CD4-positive, alpha-beta memory T cell (primary cell): ENCODE data around the gene APBB3. TPM values are rescaled to one million over a fixed set of nuclear protein-coding genes. Genes with fewer than 3 reads are reported as not detected.

Source experiments
- CTCF ChIA-PET: fragments of 350-600 bp; sonication (Branson Sonifier 250); formaldehyde crosslinking; loops from one replicate; lab custom pipeline; 2021; ENCODE audit warnings: inconsistent platforms; ENCODE audit not compliant: partially characterized antibody; lab: Charles Lee
- POLR2A ChIA-PET: fragments of 350-600 bp; sonication (Branson Sonifier 250); formaldehyde crosslinking; loops from one replicate; lab custom pipeline; 2021; ENCODE audit not compliant: partially characterized antibody; lab: Charles Lee
- DNase-seq, 5 donors: peaks; one replicate each; pipeline versions ENCODE4 v3.0.0 to v3.0.0-alpha.2; 2020 to 2022; ENCODE audit warnings: mixed read lengths in 1 of 5
- H3K27ac ChIP-seq: one replicate; pipeline ENCODE4 v1.7.0; 2013; ENCODE audit warnings: low read depth, low read length
- H3K27me3 ChIP-seq: 2 replicates; pipeline ENCODE4 v1.7.0; 2013; ENCODE audit warnings: mild to moderate bottlenecking, low read length, moderate library complexity; ENCODE audit not compliant: insufficient read depth
- H3K36me3 ChIP-seq: 2 replicates; pipeline ENCODE4 v1.7.0; 2013; ENCODE audit warnings: mild to moderate bottlenecking, low read length, moderate library complexity; ENCODE audit not compliant: insufficient read depth
- H3K4me1 ChIP-seq: 2 replicates; pipeline ENCODE4 v1.7.0; 2013; ENCODE audit warnings: mild to moderate bottlenecking, low read length, moderate library complexity; ENCODE audit not compliant: insufficient read depth
- H3K4me3 ChIP-seq, 2 donors: one replicate each; pipeline ENCODE4 v1.7.0; 2013; ENCODE audit warnings: low read length in 2 of 2, mild to moderate bottlenecking in 1 of 2
- H3K9me3 ChIP-seq, 2 donors: one replicate each; pipeline ENCODE4 v1.7.0; 2013; ENCODE audit warnings: low read length in 2 of 2, control low read depth in 1 of 2; ENCODE audit not compliant: control insufficient read depth in 1 of 2
- H3K27ac Mint-ChIP-seq, 7 donors: one replicate each; pipeline ENCODE4 v1.8.0; 2020 to 2021; ENCODE audit warnings: mixed read lengths in 7 of 7, mild to moderate bottlenecking in 6 of 7, inconsistent platforms in 3 of 7, moderate library complexity in 3 of 7
- H3K27me3 Mint-ChIP-seq, 2 donors: one replicate each; pipeline ENCODE4 v1.8.0; 2020 to 2021; ENCODE audit warnings: mixed read lengths in 2 of 2
- H3K36me3 Mint-ChIP-seq, 2 donors: one replicate each; pipeline ENCODE4 v1.8.0; 2020 to 2021; ENCODE audit warnings: mixed read lengths in 2 of 2, inconsistent platforms in 1 of 2, mild to moderate bottlenecking in 1 of 2
- H3K4me1 Mint-ChIP-seq, 4 donors: one replicate each; pipeline ENCODE4 v1.8.0; 2020 to 2021; ENCODE audit warnings: mixed read lengths in 4 of 4, mild to moderate bottlenecking in 1 of 4
- H3K4me3 Mint-ChIP-seq, 8 donors: one replicate each; pipeline ENCODE4 v1.8.0; 2020 to 2021; ENCODE audit warnings: mixed read lengths in 8 of 8, mild to moderate bottlenecking in 7 of 8, moderate library complexity in 6 of 8, inconsistent platforms in 3 of 8
- H3K9me3 Mint-ChIP-seq, 8 donors: one replicate each; pipeline ENCODE4 v1.8.0; 2020 to 2021; ENCODE audit warnings: mixed read lengths in 8 of 8, mild to moderate bottlenecking in 5 of 8, inconsistent platforms in 3 of 8, moderate library complexity in 1 of 8
- intact Hi-C: fragments of 100-400 bp; cut with micrococcal nuclease; formaldehyde crosslinking; loops from one replicate; pipeline ENCODE4 v1.15.1; 2023
- polyA plus RNA-seq, 2 donors: library from polyadenylated mRNA; unstranded; fragments of 300-500 nt; fragmentation: Illumina TruSeq; gene quantifications; one replicate each; pipeline ENCODE4 v1.2.3, GENCODE V29; 2021
- total RNA-seq, 2 experiments: library from RNA; stranded (reverse); gene quantifications; one replicate each; pipeline ENCODE4 v1.2.3, GENCODE V29; 2021

The APBB3 gene
- total and polyA plus RNA-seq, 4 experiments from 2014 or later, result 2.1 to 75.4 (median 38.9) TPM

GRCh38 chr5:140569197-140569596, 4.8 kb upstream of the APBB3 start:
- Mint-ChIP-seq H3K4me3 (peak overlapping the region; percentile 76 to 91 (median 81)), H3K27me3 (no peaks in the 10 kb centered on the region), H3K4me1 (peaks cover 24 to 60% (median 45%) of the 10 kb centered on the region in 4 donors), H3K9me3 (no peaks in the 10 kb centered on the region), H3K36me3 (peaks cover 25 to 49% of the 10 kb centered on the region in 2 donors), H3K27ac (peak overlapping the region; percentile 97 to 99 (median 98))
- CTCF ChIA-PET, result interaction anchor here (0.7 to 2.6 kb wide), 4 partner anchors 12 to 69 kb away, joined by 3 to 8 read pairs (median 4); partner anchors contain the start of genes EIF4EBP3 and SRA1
- Histone ChIP-seq H3K36me3 (peaks cover 15% of the 10 kb centered on the region), H3K27ac (peak overlapping the region; percentile 77), H3K4me3 (peak overlapping the region in 1 of 2 donors; percentile 23), H3K27me3 (no peaks in the 10 kb centered on the region), H3K4me1 (peaks cover 37% of the 10 kb centered on the region), H3K9me3 (no peaks in the 10 kb centered on the region)
- POLR2A ChIA-PET, result interaction anchor here (0.9 to 1.9 kb wide), 9 partner anchors 11 to 167 kb away, joined by 3 to 8 read pairs (median 4); partner anchors contain the start of genes EIF4EBP3, HARS1, HARS2 and IK
- intact Hi-C loops, result loop anchor here (10.0 kb wide), 1 partner anchor 1066 kb away; the partner anchor contains the start of genes HDAC3 and RELL2
- peak in 1 of 5 donors; percentile 26 for DNase-seq

- H3K9me3 ChIP-seq, result no peaks in the 10 kb centered on the region
- H3K27me3 Mint-ChIP-seq, result no peaks in the 10 kb centered on the region
- H3K27me3 ChIP-seq, result no peaks in the 10 kb centered on the region
- H3K4me1 ChIP-seq, result peaks cover 43% of the 10 kb centered on the region
- ChIA-PET CTCF (interaction anchor here (0.7 to 1.2 kb wide), 3 partner anchors 11 to 70 kb away, joined by 3 to 4 read pairs (median 3); partner anchors contain the start of gene SRA1), POLR2A (interaction anchor here (1.1 to 1.9 kb wide), 6 partner anchors 11 to 166 kb away, joined by 3 to 7 read pairs (median 5); partner anchors contain the start of genes EIF4EBP3, IK and SRA1)
- H3K36me3 Mint-ChIP-seq, result peaks cover 25 to 52% of the 10 kb centered on the region in 2 donors
- H3K4me3 ChIP-seq, result peak overlapping the region in 1 of 2 donors; percentile 23
- peak overlapping the region; percentile 97 to 99 (median 98) for H3K27ac Mint-ChIP-seq
- peak overlapping the region; percentile 77 for H3K27ac ChIP-seq
- H3K9me3 Mint-ChIP-seq, result no peaks in the 10 kb centered on the region
- peak overlapping the region in 7 of 8 donors; percentile 76 to 91 (median 81) for H3K4me3 Mint-ChIP-seq
- H3K36me3 ChIP-seq, result peaks cover 15% of the 10 kb centered on the region
- DNase-seq, result no peak
- intact Hi-C loops, result loop anchor here (10.0 kb wide), 1 partner anchor 1066 kb away; the partner anchor contains the start of genes HDAC3 and RELL2
- peaks cover 28 to 65% (median 49%) of the 10 kb centered on the region in 4 donors for H3K4me1 Mint-ChIP-seq
These were observed 4.2 kb upstream of the APBB3 start for GRCh38 chr5:140568443-140569063.

DNA sequence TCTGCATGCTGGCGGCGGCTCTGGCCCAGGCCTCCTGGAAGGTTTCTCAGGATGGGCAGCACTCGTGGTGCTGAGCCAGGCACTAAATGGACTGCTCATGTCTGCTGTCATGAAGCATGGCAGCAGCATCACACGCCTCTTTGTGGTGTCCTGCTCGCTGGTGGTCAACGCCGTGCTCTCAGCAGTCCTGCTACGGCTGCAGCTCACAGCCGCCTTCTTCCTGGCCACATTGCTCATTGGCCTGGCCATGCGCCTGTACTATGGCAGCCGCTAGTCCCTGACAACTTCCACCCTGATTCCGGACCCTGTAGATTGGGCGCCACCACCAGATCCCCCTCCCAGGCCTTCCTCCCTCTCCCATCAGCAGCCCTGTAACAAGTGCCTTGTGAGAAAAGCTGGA, 3.5 kb upstream of the APBB3 start:
- CTCF ChIA-PET, result interaction anchor here (1.1 to 1.6 kb wide), 2 partner anchors 20 to 66 kb away, joined by 3 read pairs; partner anchors contain the start of gene EIF4EBP3
- H3K4me1 Mint-ChIP-seq, result peaks cover 30 to 72% (median 53%) of the 10 kb centered on the region in 4 donors

DNA sequence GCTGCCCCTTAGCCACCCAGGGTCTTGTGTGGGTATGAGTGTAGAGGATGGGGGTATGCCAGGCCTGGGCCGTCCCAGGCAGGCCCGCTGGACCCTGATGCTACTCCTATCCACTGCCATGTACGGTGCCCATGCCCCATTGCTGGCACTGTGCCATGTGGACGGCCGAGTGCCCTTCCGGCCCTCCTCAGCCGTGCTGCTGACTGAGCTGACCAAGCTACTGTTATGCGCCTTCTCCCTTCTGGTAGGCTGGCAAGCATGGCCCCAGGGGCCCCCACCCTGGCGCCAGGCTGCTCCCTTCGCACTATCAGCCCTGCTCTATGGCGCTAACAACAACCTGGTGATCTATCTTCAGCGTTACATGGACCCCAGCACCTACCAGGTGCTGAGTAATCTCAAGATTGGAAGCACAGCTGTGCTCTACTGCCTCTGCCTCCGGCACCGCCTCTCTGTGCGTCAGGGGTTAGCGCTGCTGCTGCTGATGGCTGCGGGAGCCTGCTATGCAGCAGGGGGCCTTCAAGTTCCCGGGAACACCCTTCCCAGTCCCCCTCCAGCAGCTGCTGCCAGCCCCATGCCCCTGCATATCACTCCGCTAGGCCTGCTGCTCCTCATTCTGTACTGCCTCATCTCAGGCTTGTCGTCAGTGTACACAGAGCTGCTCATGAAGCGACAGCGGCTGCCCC, 2.9 kb upstream of the APBB3 start:
- peak overlapping the region in 5 of 8 donors; percentile 10 to 35 (median 20) for H3K4me3 Mint-ChIP-seq
- peaks cover 48% of the 10 kb centered on the region for H3K4me1 ChIP-seq
- no peak overlapping the region for H3K27ac ChIP-seq
- peaks cover 34 to 77% (median 58%) of the 10 kb centered on the region in 4 donors for H3K4me1 Mint-ChIP-seq
- no peak for DNase-seq
- ChIA-PET CTCF (interaction anchor here (1.6 kb wide), 1 partner anchor 20 kb away, joined by 3 read pairs; the partner anchor contains the start of gene EIF4EBP3), POLR2A (interaction anchor here (2.0 kb wide), 3 partner anchors 10 to 166 kb away, joined by 7 to 12 read pairs (median 9); partner anchors contain the start of genes ANKHD1, HARS1, HARS2 and SRA1)
- intact Hi-C loops, result loop anchor here (10.0 kb wide), 1 partner anchor 1068 kb away; the partner anchor contains the start of genes HDAC3 and RELL2
- peaks cover 20 to 49% of the 10 kb centered on the region in 2 donors for H3K36me3 Mint-ChIP-seq
- no peak overlapping the region for H3K4me3 ChIP-seq
- no peaks in the 10 kb centered on the region for H3K27me3 Mint-ChIP-seq
- no peaks in the 10 kb centered on the region for H3K9me3 ChIP-seq
- peaks cover 15% of the 10 kb centered on the region for H3K36me3 ChIP-seq
- H3K27me3 ChIP-seq, result no peaks in the 10 kb centered on the region
- peak overlapping the region in 3 of 7 donors; percentile 68 to 91 (median 89) for H3K27ac Mint-ChIP-seq
- no peaks in the 10 kb centered on the region for H3K9me3 Mint-ChIP-seq

More for the DNA sequence above, 3.5 kb upstream of the APBB3 start:
- Mint-ChIP-seq H3K27me3 (no peaks in the 10 kb centered on the region), H3K4me3 (peak overlapping the region in 1 of 8 donors; percentile 35), H3K36me3 (peaks cover 20 to 49% of the 10 kb centered on the region in 2 donors), H3K27ac (peak overlapping the region in 6 of 7 donors; percentile 62 to 99 (median 98)), H3K9me3 (no peaks in the 10 kb centered on the region)
- peaks cover 48% of the 10 kb centered on the region for H3K4me1 ChIP-seq
- no peaks in the 10 kb centered on the region for H3K9me3 ChIP-seq
- POLR2A ChIA-PET, result interaction anchor here (1.1 to 2.0 kb wide), 4 partner anchors 11 to 166 kb away, joined by 3 to 9 read pairs (median 6); partner anchors contain the start of genes ANKHD1, IK and SRA1
- H3K36me3 ChIP-seq, result peaks cover 15% of the 10 kb centered on the region
- H3K4me3 ChIP-seq, result no peak overlapping the region
- intact Hi-C loops, result loop anchor here (10.0 kb wide), 1 partner anchor 1067 kb away; the partner anchor contains the start of genes HDAC3 and RELL2
- H3K27ac ChIP-seq, result no peak overlapping the region
- no peaks in the 10 kb centered on the region for H3K27me3 ChIP-seq
- no peak for DNase-seq

DNA sequence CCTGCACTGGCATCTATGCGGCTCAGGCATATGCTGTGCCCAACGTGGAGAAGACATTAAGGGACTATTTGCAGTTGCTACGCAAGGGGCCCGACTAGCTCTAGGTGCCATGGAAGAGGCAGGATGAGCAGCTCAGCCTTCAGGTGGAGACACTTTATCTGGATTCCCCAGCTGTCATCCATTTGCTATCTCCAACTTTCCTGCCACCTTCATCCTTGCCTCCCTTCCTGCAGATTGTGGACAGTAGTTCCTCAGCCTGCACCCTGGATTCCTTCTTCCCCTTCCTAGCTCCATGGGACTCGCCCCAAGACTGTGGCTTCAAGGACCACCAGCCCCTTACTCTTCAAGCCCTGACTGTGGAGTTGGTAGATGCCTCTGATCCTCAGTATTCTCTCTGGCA, 2.3 kb upstream of the APBB3 start:
- H3K4me1 Mint-ChIP-seq, result peaks cover 34 to 77% (median 59%) of the 10 kb centered on the region in 4 donors
- peak overlapping the region in 4 of 8 donors; percentile 10 to 25 (median 22) for H3K4me3 Mint-ChIP-seq
- Histone ChIP-seq H3K4me3 (no peak overlapping the region), H3K27me3 (no peaks in the 10 kb centered on the region), H3K9me3 (no peaks in the 10 kb centered on the region), H3K36me3 (peaks cover 15% of the 10 kb centered on the region), H3K27ac (no peak overlapping the region), H3K4me1 (peaks cover 48% of the 10 kb centered on the region)
- H3K36me3 Mint-ChIP-seq, result peaks cover 20 to 49% of the 10 kb centered on the region in 2 donors
- ChIA-PET POLR2A (interaction anchor here (2.0 to 5.4 kb wide), 6 partner anchors 10 to 165 kb away, joined by 7 to 40 read pairs (median 16); partner anchors contain the start of genes ANKHD1, CD14, HARS1 and HARS2), CTCF (interaction anchor here (1.6 kb wide), 2 partner anchors 19 to 68 kb away, joined by 3 to 5 read pairs; partner anchors contain the start of gene EIF4EBP3)
- intact Hi-C loops, result loop anchor here (10.0 kb wide), 1 partner anchor 1068 kb away; the partner anchor contains the start of genes HDAC3 and RELL2
- H3K9me3 Mint-ChIP-seq, result no peaks in the 10 kb centered on the region
- H3K27ac Mint-ChIP-seq, result peak overlapping the region in 5 of 7 donors; percentile 23 to 91 (median 60)
- no peak for DNase-seq
- no peaks in the 10 kb centered on the region for H3K27me3 Mint-ChIP-seq

DNA sequence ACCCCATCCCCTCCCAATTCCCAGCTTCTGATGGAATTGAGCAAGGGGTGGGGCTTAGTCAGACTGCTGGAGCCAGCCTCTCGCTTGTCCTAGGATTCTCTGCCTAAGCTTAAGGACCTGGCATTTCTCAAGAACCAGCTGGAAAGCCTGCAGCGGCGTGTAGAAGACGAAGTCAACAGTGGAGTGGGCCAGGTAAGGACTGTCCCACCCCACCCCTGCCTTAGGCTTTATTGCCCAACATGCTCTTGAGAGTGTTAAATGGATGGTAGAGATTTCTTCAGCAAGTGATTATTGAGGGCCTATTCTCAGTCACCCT, 1.3 kb upstream of the APBB3 start:
- Mint-ChIP-seq H3K4me1 (peaks cover 34 to 77% (median 59%) of the 10 kb centered on the region in 4 donors), H3K36me3 (peaks cover 24 to 51% of the 10 kb centered on the region in 2 donors), H3K9me3 (no peaks in the 10 kb centered on the region), H3K27me3 (no peaks in the 10 kb centered on the region), H3K4me3 (peak overlapping the region in 7 of 8 donors; percentile 91 to 99 (median 95)), H3K27ac (peak overlapping the region; percentile 91 to 100 (median 98))
- H3K9me3 ChIP-seq, result no peaks in the 10 kb centered on the region
- H3K36me3 ChIP-seq, result peaks cover 15% of the 10 kb centered on the region
- H3K4me1 ChIP-seq, result peaks cover 48% of the 10 kb centered on the region
- ChIA-PET POLR2A (interaction anchor here (0.6 to 5.4 kb wide), 12 partner anchors 8 to 164 kb away, joined by 3 to 54 read pairs (median 16); partner anchors contain the start of genes ANKHD1, CD14, EIF4EBP3 and HARS1), CTCF (interaction anchor here (0.5 to 2.4 kb wide), 4 partner anchors 18 to 202 kb away, joined by 3 to 13 read pairs (median 4); partner anchors contain the start of gene EIF4EBP3)
- intact Hi-C loops, result loop anchor here (2.0 to 10.0 kb wide), 2 partner anchors 391 to 1069 kb away; partner anchors contain the start of genes CYSTM1, HDAC3 and RELL2
- no peaks in the 10 kb centered on the region for H3K27me3 ChIP-seq
- no peak for DNase-seq
- no peak overlapping the region for H3K4me3 ChIP-seq
- H3K27ac ChIP-seq, result peak overlapping the region; percentile 91
